Breast epithelium (tissue), 4 donors: Measurements from ENCODE around the gene PRPF19. TPM values are rescaled to one million over a fixed set of nuclear protein-coding genes. Genes with fewer than 3 reads are reported as not detected.

Experiments
- DNase-seq, 2 donors: peaks; one replicate each; pipeline ENCODE4 v3.0.0-alpha.2; 2019; ENCODE audit warnings: low spot score in 2 of 2
- H3K27ac ChIP-seq, 2 donors: fragments of 200-600 bp; sonication (generic) in 1 of 2; one replicate each; pipeline ENCODE4 v1.5.1; 2016 to 2019; ENCODE audit warnings: mild to moderate bottlenecking in 1 of 2
- H3K27me3 ChIP-seq, 2 donors: fragments of 200-600 bp; sonication (generic) in 1 of 2; one replicate each; pipeline versions ENCODE4 v1.5.1 to v1.6.0; 2017 to 2019; ENCODE audit warnings: control low read depth in 1 of 2, mild to moderate bottlenecking in 1 of 2
- H3K36me3 ChIP-seq: fragments of 200-600 bp; one replicate; pipeline ENCODE4 v1.5.1; 2019
- H3K4me1 ChIP-seq, 2 donors: fragments of 200-600 bp; sonication (generic); one replicate each; pipeline ENCODE4 v1.5.1; 2016 to 2019; ENCODE audit warnings: control low read depth in 1 of 2
- H3K4me3 ChIP-seq, 3 donors: fragments of 200-600 bp; sonication (generic); 1 replicate in 2 of 3; 2 replicates in 1 of 3; pipeline ENCODE4 v1.5.1; 2016 to 2019; ENCODE audit warnings: mild to moderate bottlenecking in 3 of 3, moderate library complexity in 2 of 3
- H3K9me3 ChIP-seq, 2 donors: fragments of 200-600 bp; sonication (generic) in 1 of 2; one replicate each; pipeline ENCODE4 v1.5.1; 2016 to 2019; ENCODE audit warnings: control low read depth in 1 of 2
- POLR2A ChIP-seq: fragments of 450-650 bp; IDR thresholded peaks from one replicate; pipeline ENCODE4 v1.6.1; 2016; ENCODE audit warnings: antibody characterized with exemption, mild to moderate bottlenecking, moderate library complexity
- POLR2AphosphoS5 ChIP-seq, 3 donors: sonication (generic); formaldehyde crosslinking; IDR thresholded peaks; one replicate each; pipeline ENCODE4 v1.6.1; 2017; ENCODE audit warnings: antibody characterized with exemption in 3 of 3
- intact Hi-C: fragments of 100-400 bp; cut with DNase I; formaldehyde crosslinking; loops from one replicate; pipeline ENCODE4 v1.15.1; 2023; ENCODE audit warnings: low total_unique reads
- total RNA-seq, 3 donors: library from RNA; depleted of rRNA; stranded (reverse); fragments of >200 nt; gene quantifications; one replicate each; pipeline ENCODE4 v1.1.0, GENCODE V29; 2016
- TF ChIP-seq, protein P1 (sequence below), 3 donors: fragments of 450-650 bp; IDR thresholded peaks; one replicate each; pipeline ENCODE4 v1.5.1; 2016 to 2017; ENCODE audit warnings: antibody characterized with exemption in 3 of 3, mild to moderate bottlenecking in 3 of 3, moderate library complexity in 3 of 3

Gene PRPF19
- total RNA-seq, 3 donors from 2014 or later = 56.0 to 82.7 (median 81.3) TPM

DNA sequence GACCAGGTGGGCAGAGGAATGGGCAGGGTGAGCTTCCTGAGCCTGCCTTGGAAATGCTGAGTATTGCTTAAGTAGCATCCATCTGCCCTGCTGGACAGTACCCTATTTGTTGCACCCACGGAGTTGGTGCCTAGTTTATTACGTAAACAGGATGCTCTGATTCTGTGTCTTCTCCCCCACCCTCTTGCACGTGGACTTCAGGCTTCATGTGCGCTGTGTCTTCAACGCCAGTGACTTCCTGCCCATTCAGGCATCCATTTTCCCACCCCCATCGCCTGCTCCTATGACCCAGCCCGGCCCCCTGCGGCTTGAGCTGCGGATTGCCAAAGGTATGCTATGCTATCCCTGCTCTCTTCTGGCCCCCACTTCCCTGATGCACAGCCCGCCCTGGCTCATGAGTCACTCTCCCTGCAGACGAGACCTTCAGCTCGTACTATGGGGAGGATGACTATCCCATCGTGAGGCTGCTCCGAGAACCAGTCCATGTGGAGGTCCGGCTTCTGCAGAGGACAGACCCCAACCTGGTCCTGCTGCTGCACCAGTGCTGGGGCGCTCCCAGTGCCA is 33.3 kb downstream of the PRPF19 start:
- H3K4me3 ChIP-seq = no peak overlapping the region
- no peak for DNase-seq
- H3K27me3 ChIP-seq = no peaks in the 10 kb centered on the region
- no peaks in the 10 kb centered on the region for H3K9me3 ChIP-seq
- H3K36me3 ChIP-seq = no peaks in the 10 kb centered on the region
- peak overlapping the region; percentile 7 to 52 for H3K27ac ChIP-seq
- H3K4me1 ChIP-seq = no peaks in the 10 kb centered on the region
- no peak for TF ChIP-seq POLR2A
- TF ChIP-seq POLR2AphosphoS5 (IDR thresholded peaks at IDR 0.05) = no peak
- TF ChIP-seq, protein P1, sequence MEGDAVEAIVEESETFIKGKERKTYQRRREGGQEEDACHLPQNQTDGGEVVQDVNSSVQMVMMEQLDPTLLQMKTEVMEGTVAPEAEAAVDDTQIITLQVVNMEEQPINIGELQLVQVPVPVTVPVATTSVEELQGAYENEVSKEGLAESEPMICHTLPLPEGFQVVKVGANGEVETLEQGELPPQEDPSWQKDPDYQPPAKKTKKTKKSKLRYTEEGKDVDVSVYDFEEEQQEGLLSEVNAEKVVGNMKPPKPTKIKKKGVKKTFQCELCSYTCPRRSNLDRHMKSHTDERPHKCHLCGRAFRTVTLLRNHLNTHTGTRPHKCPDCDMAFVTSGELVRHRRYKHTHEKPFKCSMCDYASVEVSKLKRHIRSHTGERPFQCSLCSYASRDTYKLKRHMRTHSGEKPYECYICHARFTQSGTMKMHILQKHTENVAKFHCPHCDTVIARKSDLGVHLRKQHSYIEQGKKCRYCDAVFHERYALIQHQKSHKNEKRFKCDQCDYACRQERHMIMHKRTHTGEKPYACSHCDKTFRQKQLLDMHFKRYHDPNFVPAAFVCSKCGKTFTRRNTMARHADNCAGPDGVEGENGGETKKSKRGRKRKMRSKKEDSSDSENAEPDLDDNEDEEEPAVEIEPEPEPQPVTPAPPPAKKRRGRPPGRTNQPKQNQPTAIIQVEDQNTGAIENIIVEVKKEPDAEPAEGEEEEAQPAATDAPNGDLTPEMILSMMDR (IDR thresholded peaks at IDR 0.05) = no peak
- intact Hi-C loops = no loop called here

DNA sequence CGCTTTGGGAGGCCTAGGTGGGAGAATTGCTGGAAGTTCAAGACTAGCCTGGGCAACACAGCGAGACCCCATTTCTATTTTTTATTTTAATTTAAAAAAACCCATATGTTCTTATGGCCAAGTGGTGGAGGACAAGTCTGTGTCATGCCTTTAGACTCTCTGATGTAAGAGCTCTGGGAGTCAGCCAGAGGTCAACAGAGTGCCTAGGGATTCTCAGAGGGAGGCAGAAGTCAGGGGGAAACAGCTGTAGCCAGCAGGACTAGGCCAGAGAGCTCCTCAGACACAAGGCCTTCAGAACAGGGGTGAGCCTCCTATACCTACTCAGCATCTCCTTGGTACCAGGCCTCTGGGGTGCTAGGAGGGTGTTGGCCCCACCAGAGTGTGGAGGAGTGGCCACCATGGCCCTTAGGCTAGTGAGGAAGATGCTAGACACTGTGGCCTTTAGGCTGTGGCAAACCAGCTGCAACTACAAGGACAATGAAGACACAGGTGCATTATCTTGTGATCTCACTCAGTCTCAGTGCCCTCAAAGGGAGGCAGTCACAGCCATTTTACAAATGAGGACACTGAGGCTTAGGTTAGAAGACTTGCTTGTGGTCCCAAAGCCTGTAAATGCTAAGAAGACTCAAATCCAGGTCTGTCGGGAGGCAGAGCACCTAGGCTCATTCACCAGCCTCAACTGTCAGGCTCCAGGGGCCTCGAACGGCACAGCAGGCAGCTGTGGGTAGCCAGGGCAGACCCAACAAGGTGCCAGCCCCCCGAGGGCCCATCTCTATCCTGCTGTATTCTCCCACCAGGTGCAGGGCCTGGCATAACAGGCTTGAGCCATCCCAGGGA is 34.0 kb downstream of the PRPF19 start:
- H3K36me3 ChIP-seq = no peaks in the 10 kb centered on the region
- no peaks in the 10 kb centered on the region for H3K27me3 ChIP-seq
- H3K4me3 ChIP-seq = no peak overlapping the region
- intact Hi-C loops = no loop called here
- no peaks in the 10 kb centered on the region for H3K9me3 ChIP-seq
- H3K27ac ChIP-seq = peak overlapping the region; percentile 7 to 52
- no peak for DNase-seq
- no peaks in the 10 kb centered on the region for H3K4me1 ChIP-seq
- TF ChIP-seq POLR2A = no peak
- no peak for TF ChIP-seq POLR2AphosphoS5 (IDR thresholded peaks at IDR 0.05)
- TF ChIP-seq, protein P1 (IDR thresholded peaks at IDR 0.05) = no peak

DNA sequence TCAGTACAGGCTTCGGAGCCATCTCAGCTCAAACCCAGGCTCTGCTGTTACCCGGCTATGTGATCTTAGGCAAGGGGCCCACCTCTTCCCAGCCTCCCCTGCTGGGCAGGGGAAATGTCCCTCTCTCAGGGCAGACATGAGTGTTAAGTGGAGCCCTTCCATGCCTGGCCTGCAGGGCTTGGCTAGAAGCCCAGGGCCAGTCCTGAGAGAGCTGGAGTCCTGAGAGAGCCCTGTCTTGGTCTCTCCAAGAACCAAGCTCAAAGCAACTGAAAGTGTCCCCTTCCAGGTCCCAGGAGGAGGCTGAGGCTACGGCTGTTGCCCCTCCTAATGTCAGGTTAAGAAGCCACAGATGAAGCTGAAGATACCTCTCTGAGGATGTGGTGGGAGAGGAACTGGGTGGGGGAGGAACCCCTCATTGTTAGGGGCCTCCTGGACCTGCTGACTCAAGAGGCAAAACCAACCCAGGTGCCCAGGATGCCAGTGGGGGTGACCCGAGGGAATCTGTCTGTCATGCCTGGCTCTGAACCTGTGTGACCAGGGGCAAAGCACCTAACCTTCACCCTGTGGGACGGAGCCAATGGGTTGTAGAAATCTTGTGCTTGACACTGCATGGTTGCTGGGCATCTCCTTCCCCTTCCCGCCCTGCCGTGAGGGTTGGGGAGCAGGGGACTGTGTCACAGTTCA is 34.9 kb downstream of the PRPF19 start:
- intact Hi-C loops = no loop called here
- DNase-seq = no peak
- peak overlapping the region in 1 of 2 donors; percentile 48 for H3K27ac ChIP-seq

DNA sequence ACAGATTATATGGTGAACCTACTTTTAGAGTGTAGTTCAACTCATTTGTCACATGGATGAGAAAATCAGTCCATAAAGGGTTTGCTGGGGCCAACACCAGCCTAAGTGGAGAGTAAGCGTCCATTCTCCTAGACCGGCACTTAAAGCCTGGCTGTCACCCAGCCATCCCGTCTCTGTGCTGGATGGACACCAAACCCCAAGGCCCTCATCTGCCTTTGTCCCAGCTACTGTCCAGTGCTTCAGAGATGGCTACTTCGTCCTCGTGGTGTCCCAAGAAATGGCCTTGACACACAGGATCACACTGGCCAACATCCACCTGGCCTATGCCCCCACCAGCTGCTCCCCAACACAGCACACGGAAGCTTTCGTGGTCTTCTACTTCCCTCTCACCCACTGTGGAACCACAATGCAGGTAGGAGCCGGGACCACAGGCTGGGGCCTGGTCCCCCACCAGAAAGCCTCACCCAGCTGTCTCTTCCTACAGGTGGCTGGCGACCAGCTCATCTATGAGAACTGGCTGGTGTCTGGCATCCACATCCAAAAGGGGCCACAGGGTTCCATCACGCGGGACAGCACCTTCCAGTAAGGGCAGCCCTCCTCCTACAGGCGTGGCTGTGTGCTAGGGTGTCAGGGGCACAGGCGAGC is 35.5 kb downstream of the PRPF19 start:
- DNase-seq = no peak

More for the DNA sequence above, 34.9 kb downstream of the PRPF19 start:
- Histone ChIP-seq H3K27me3 (no peaks in the 10 kb centered on the region), H3K36me3 (no peaks in the 10 kb centered on the region), H3K9me3 (no peaks in the 10 kb centered on the region), H3K4me3 (no peak overlapping the region), H3K4me1 (no peaks in the 10 kb centered on the region)
- TF ChIP-seq, protein P1 (IDR thresholded peaks at IDR 0.05) = no peak
- no peak for TF ChIP-seq POLR2A
- TF ChIP-seq POLR2AphosphoS5 (IDR thresholded peaks at IDR 0.05) = no peak

More for the DNA sequence above, 35.5 kb downstream of the PRPF19 start:
- Histone ChIP-seq H3K9me3 (no peaks in the 10 kb centered on the region), H3K4me3 (no peak overlapping the region), H3K36me3 (no peaks in the 10 kb centered on the region), H3K27me3 (no peaks in the 10 kb centered on the region), H3K4me1 (no peaks in the 10 kb centered on the region), H3K27ac (peak overlapping the region in 1 of 2 donors; percentile 48)
- TF ChIP-seq POLR2A (no peak), POLR2AphosphoS5 (IDR thresholded peaks at IDR 0.05) (no peak)
- TF ChIP-seq, protein P1 (IDR thresholded peaks at IDR 0.05) = no peak
- intact Hi-C loops = no loop called here
